Endometrium (tissue), 2 donors: ENCODE measurements around the gene AMOTL2.

ENCODE experiments used
- FAIRE-seq: peaks from 2 replicates; lab custom pipeline; 2012; peaks lifted over from hg19 to GRCh38; lab: Jason Lieb, UNC
- donor health status: control.
- donor health status: control.

AMOTL2 gene

DNA sequence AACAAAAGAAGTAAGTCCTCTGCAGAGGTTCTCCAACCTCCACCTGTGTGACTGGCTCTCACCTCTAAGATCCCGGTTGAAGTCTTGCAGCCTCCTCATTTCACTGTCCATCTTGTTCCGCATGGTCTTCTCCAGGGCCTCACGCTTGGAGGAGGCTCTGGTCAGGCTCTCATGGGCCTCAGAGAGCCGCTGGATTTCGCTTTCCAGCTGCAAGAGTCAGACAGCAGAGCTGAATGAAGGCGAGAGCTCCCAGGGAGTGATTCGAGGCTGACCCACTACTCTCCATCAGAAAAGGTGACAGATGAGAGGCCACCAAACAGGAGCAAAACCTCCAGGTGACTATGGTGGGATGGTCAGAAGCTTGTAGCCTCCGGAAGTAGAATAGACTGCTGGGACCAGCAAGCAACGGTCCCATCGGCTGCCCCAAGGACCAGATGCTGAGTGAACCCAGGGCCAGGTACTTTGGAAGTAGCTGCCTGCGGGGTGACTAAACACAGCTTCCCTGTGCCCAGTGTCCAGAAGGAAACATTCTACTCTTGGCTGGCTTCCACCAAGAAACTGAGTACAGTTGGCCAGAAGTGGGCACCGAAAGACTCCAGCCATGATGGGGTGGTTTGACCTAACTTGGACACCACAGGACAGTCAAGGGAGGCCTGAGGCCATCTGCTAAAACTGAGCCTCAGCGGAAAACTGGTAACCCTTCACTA is 7.9 kb downstream of the AMOTL2 start:
- FAIRE-seq = no peak

DNA sequence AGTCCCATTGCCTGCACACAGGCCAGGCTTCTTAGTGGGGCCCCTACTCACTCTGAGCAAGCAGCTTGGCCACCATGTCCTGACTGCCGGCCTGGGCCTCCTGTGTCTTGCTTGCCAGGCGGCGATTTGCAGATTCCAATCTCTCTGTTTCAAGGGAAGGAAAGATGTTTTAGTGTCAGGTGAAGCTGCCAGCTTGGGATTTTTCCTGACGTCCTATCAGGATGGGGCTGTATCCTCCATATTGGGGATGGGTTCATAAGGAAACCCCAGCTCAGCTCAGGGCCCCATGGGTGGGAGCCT is 8.5 kb downstream of the AMOTL2 start:
- no peak for FAIRE-seq

DNA sequence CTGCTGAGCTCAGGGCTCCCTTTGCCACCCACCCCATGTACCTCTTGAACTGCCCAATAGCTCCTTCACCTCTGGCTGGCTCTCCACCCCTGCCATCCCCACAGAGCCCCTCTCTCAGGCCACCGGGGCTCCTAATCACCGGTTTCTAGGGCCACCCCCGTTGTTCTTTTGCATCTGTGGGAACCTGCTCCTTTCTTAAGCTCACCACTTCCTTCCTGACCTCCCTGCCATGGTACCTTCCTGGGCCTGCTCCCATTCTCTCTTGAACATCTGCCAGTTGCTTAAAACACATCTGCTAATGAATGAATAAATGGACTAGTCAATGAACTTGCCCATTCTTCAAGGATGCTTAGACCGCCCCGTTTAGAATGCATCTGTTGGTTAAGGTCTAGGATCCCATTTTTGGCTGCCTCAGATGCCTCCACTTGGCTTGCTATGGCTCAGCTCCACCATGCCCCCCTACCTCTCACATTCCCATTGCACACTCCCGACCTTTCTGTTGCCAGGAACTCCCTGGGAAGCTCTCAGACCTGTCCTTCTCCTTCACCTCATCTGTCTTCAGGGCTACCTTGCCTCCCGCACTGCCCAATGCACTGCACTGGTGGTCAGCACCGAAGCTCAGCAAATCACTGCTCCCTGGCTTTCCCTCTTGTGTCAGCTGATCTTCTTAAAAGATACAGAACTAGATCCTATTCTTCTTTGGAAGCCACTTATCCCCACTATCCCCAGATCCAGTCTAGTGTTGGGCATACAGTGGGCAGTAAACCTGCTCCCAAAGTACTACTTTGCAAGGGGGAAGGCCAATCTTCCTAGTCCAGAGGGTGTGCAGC is 9.1 kb downstream of the AMOTL2 start:
- no peak for FAIRE-seq

DNA sequence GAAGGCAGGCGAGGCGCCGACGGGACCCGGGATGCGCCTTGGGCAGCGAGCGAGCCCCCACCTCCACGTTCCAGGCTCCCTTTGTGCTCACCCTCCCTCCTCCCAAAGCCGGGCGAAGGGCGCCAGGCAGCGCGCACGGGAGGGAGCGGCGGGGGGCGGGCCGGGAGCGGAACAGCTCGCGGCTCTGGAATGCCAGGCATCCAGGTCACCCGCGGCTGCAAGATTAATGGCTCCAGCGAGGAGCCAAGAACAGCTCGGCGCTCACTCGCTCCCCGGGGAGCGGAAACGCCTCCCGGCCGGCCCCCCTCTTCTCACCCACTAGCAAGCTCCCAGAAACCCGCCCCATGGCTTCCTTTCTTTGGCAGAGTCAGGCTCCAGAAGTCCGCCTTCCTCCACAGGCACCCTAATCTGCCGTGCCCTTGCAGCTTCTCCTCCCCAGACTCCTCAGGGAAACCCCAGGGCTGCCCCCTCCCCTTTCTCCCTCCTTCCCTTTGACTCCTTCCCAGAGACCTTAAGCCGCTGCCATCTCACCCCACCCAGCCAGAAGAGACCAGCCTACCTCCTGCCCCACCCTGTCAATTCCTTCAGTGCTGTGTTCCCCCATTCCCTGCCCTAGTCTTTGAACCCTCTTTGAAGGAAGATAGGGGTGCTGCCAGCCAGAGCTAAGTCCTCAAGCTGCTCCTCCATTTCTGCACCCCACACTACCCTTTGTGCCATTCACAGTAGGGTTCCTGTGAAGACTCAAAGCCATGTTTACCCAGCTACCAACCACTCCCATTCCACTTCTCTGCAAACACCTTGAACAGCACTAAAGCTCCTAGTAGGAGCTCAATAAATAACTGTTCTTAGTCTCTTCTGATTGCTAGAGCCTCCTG is 9.9 kb downstream of the AMOTL2 start:
- peak; percentile 35 for FAIRE-seq

GRCh38 chr3:134363381-134363755 is 10.9 kb downstream of the AMOTL2 start:
- no peak for FAIRE-seq

DNA sequence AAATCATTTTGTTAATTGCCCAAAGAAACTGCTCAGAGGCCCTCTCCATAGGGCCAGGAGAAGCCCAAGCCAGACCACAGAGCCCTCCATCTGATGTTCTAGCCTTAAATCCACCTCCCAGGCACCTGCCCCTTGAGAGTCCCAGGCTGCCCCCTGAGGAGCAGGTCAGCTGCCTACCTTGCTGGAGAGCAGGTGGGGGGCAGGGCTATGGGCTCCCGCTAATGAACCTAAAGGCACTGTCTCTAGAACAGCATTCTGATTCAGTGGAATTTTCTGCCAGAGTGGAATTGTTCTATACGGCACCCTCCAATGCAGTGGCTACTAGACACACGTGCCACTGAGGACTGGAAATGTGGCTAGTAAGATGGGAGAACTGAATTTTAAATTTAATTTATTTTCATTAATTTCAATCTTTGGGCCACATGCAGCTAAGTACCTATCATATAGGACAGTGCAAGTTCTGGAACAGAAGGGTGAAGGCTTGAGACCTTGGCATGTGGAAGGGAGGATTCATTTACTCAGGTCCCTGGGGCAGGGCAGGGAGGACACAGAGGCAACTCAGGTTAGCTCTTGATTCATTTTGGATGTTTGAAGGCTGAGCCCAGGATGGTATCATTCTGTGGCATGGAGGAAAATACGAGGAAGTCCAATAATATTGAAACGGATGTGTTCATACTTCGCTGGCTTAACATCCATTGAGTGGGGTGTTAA is 11.4 kb downstream of the AMOTL2 start:
- no peak for FAIRE-seq

GRCh38 chr3:134362221-134362620 is 12.0 kb downstream of the AMOTL2 start:
- FAIRE-seq = no peak

- FAIRE-seq = no peak
These were observed 12.9 kb downstream of the AMOTL2 start for GRCh38 chr3:134361162-134361835.

DNA sequence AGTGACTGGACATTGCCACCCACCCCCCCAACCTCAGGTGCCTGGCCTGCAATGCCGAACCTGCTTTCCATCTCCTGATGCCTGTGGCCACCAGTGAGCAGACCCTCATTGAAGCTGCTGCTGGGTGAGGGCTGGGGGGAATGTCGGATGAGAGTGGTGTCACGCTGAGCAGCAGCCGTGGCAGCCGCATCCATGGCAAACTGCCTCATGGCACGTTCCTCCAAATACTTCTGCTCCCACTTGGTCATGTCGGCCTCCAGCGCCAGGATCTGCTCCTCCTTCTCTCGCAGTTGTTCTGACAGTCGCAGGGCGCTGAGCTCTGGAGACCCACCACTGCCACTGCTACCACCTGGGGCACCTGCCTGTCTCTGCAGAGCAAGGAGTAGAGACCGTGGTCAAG is 14.2 kb downstream of the AMOTL2 start:
- no peak for FAIRE-seq

- no peak for FAIRE-seq
These were observed 14.9 kb downstream of the AMOTL2 start for GRCh38 chr3:134359121-134360010.

- peak; percentile 91 for FAIRE-seq
These were observed 16.1 kb downstream of the AMOTL2 start for GRCh38 chr3:134357914-134358811.

- no peak for FAIRE-seq
These were observed 16.9 kb downstream of the AMOTL2 start for GRCh38 chr3:134357261-134357913.

GRCh38 chr3:134356411-134357040 is 17.7 kb downstream of the AMOTL2 start:
- FAIRE-seq = no peak

- FAIRE-seq = no peak
These were observed 18.8 kb downstream of the AMOTL2 start for GRCh38 chr3:134355416-134355815.

GRCh38 chr3:134354612-134355251 is 19.5 kb downstream of the AMOTL2 start:
- no peak for FAIRE-seq

GRCh38 chr3:134353831-134354611 is 20.2 kb downstream of the AMOTL2 start:
- no peak for FAIRE-seq

DNA sequence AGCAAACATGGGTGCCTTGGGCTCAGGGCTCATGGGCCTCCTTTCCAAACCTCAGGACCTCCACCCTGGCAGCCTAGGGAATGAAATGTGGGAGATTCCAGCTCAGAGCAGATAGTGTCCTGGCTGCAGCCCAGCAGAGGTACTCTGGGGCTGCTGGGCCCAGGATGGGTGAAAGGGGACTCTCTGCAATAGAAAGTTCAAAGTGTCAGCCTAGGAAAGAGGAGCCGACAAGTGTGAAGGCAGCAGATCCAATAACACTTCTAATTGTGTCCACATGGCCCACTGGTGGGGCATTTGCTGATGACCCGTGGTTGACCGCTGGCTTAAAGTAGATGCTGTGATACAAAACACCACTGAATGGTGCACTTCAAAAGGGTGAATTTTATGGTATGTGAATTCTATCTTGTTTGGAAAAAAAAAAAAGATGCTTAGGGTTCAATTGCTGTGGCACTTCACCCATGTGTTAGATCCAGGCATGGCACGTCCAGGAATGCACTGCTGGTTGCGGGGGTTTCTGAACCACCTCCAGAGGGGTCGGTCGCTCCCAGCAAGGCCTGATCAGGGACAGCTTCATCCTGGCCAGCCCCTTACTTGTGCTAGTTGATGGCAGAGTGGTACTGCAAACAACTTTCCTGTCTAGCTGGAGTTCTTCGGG is 20.9 kb downstream of the AMOTL2 start:
- no peak for FAIRE-seq
